SKM-1 treated with dmso at 0.1 percent for 144 hours (cell line): ENCODE data around the gene FANCE.
A peak's percentile ranks its signal among the peaks of the same experiment; 100 is the strongest.

ENCODE experiments used
- DNase-seq: peaks from one replicate; lab custom pipeline; 2025; ENCODE audit not compliant: unreplicated experiment; lab: John Stamatoyannopoulos, UW

FANCE gene

GRCh38 chr6:35465646-35466045 is 13.5 kb downstream of the FANCE start:
- DNase-seq: no peak

GRCh38 chr6:35468181-35468979 is 16.2 kb downstream of the FANCE start, which contains the start of gene RPL10A:
TSS of gene RPL10A (plus strand) at chr6:35468401. CDS start at chr6:35468435, 34 bp downstream.
- peak; percentile 95 for DNase-seq

DNA sequence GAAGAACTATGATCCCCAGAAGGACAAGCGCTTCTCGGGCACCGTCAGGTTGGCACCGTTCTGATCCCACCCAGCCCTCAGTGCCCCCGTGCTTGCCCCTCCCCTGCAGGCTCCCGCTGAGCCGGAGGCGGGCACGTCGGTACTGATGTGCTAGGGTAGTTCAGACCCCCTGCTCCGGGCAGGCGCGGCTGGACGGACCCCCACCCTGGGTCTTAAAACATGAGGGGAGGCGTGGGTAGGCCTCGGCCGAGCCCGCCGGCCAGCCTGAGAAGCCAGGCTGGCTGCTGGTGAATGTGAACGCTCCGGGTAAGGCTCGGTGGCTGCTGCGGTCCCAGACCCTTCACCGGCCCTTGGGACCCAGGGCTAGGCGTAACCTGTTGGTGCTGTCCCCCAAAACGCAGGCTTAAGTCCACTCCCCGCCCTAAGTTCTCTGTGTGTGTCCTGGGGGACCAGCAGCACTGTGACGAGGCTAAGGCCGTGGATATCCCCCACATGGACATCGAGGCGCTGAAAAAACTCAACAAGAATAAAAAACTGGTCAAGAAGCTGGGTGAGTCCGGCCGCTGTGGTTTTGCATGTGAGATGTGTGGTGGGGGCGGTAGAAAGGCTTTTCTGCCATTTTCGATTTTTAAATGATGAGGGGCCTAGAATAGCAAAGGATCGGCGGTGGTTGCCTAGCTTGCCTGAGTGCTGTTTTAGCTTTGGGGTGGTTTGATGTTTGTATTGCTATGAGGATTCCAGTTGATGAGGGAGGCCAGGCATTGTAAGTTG is 17.0 kb downstream of the FANCE start:
- DNase-seq: no peak

GRCh38 chr6:35469751-35470662 is 17.9 kb downstream of the FANCE start:
- no peak for DNase-seq

- no peak for DNase-seq
Observed at GRCh38 chr6:35470663-35471120, 18.6 kb downstream of the FANCE start.

DNA sequence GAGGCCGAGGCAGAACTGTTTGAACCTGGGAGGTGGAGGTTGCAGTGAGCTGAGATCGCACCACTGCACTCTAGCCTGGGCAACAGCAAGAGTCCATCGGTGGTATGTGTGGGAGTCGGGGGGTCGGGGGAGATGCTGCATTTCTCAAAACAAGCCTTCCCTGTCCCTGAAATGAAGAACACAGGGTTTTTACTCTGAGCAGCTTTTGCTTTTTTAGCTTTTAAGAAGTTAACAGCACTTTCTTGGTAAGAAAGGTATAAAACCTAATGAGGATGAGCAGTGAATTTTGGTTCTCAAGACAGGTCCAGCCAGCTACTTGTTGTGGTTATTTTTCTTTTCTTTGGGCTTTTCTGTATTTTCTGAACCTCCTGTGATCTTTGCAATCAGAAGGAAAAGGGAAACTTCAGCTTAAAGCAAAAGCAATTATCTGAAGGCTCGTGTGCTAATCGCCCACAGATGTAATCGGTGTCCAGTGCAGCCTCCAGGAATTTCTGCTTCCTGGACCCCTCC is 19.8 kb downstream of the FANCE start:
- no peak for DNase-seq

- no peak for DNase-seq
Observed at GRCh38 chr6:35473075-35473849, 21.1 kb downstream of the FANCE start.

DNA sequence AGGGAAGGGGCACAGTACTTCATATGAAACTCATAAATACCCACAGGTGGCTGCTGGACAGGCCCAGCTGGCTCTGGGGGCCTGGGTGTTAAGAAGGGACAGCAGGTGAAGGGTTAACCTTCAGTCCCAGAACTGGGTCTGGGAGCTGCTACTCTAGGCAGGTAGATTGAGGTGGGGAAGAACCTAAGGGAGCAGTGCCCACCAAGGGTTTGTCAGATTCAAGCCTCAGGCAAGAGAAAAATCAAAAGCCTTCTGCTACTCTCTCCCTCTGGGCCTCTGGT is 21.7 kb downstream of the FANCE start:
- no peak for DNase-seq

GRCh38 chr6:35474131-35474941 is 22.2 kb downstream of the FANCE start:
- no peak for DNase-seq

GRCh38 chr6:35474942-35475570 is 22.9 kb downstream of the FANCE start:
- no peak for DNase-seq

GRCh38 chr6:35475573-35475972 is 23.4 kb downstream of the FANCE start:
- no peak for DNase-seq

DNA sequence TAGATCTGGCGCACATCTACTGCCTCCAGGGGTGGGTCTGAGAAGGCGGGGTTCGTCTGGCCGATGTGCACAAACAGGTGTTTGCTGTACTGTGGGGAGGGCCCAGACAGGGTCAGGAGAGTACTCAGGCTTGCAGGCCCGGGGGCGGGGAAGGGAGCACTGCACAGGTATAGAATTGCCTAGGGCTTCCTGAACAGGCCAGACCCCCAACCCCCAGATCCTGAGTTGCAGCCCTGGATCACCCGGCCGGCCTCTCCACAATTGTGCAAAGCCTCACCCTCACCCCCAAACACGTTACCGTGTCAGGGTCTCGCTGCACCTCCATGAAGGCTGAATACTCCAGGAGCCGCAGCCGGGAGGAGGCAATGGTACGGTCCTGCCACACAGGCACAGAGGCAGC is 23.9 kb downstream of the FANCE start:
- DNase-seq: no peak

GRCh38 chr6:35477028-35477427 is 24.9 kb downstream of the FANCE start:
- no peak for DNase-seq

GRCh38 chr6:35477551-35478179 is 25.5 kb downstream of the FANCE start:
- DNase-seq: no peak

DNA sequence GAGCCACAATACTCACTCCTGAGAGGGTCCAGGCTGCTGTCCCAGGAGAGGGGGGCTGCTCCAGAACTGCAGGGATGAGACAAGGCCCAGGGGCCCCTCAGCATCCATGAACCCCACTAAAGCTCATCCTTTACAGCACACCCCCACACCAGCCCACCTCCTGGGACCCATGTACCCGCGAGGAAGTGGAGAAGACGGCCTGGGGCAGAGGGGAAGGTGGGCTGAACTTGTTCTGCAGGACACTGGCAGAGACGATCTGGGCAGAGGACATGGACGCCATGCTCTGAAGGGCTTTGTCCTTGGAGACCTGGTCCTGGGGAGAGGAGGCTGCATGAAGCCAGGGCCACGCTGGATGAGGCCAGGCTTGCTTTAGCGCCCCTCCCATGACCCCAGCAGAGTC is 26.1 kb downstream of the FANCE start:
- DNase-seq: no peak

- DNase-seq: no peak
Observed at GRCh38 chr6:35480176-35480575, 28.0 kb downstream of the FANCE start.

- no peak for DNase-seq
Observed at GRCh38 chr6:35481226-35481625, 29.1 kb downstream of the FANCE start.

DNA sequence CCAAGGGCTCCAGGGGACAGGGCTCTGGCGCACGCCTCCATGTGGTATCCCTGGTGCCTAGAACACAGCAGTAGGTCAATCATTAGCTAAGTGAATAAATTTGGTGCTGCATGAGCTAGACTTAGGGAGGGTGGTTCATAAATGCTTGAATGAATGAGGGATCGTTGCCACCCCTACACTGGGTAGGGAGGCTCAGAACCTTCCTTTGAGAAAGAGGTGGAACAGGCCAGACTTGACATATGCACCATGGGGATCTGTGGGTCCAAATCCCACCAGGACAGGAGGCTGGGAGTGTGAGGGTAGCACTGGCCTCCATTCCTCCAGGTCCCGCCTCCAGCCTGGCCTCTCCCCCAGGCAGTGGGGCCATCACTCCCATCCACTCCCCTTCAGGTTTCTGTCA is 30.9 kb downstream of the FANCE start:
- no peak for DNase-seq

DNA sequence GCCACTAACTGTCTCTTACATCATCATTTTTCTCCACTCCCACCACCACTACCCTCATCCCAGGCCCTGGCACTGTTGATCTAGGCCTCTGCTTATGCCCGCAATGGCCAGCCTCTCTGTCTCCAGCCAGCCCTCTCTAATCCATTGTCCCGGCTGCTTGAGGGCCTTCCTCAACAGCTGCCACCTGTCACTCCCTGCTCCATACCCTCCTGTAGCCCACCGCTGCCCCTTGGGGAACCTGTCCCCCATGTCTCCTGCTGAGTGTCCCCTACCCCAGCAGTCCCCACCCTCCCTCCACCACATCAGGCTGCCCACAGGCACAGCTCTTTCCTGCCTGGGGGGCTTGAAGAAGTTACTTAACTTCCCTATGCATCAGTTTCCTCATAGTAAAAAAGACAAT is 31.4 kb downstream of the FANCE start:
- DNase-seq: no peak
